Measurements from ENCODE around the gene LTA.

GRCh38 chr6:31614684-31615578 lies 42.8 kb downstream of the LTA start, which contains the start of gene AIF1:
- no peak for TF ChIP-seq CTCF (IDR thresholded peaks at IDR 0.05; ENCODE audit: low read depth, low read length, missing input control)
- no peak for TF ChIP-seq JUND (IDR thresholded peaks at IDR 0.05)

Data from liver (tissue), 3 donors.